ENCODE results near the gene POU4F3. TPM values are rescaled to one million over a fixed set of nuclear protein-coding genes. Genes with fewer than 3 reads are reported as not detected.

The POU4F3 gene
- total RNA-seq, 4 donors from 2014 or later, result not detected

- no peak for DNase-seq
- H3K9me3 ChIP-seq, result no peaks in the 10 kb centered on the region
- in situ Hi-C loops (cut with MboI; ENCODE audit: low sequenced_read_pairs in 4 of 4) (no loop called here), intact Hi-C loops (cut with DNase I; ENCODE audit: low total_unique reads) (no loop called here)
- H3K36me3 ChIP-seq, result no peaks in the 10 kb centered on the region
- no peaks in the 10 kb centered on the region for H3K4me1 ChIP-seq
- H3K27me3 ChIP-seq, result peaks cover 13 to 27% (median 20%) of the 10 kb centered on the region in 3 donors
- H3K4me3 ChIP-seq, result no peak overlapping the region
- ATAC-seq, result no peak
- no peak overlapping the region for H3K27ac ChIP-seq
- TF ChIP-seq POLR2A (IDR thresholded peaks at IDR 0.05), result no peak
- no peak for TF ChIP-seq CTCF (IDR thresholded peaks at IDR 0.05 in 4 of 5, conservative IDR thresholded peaks at IDR 0.05 in 1 of 5)
These were observed 8.9 kb upstream of the POU4F3 start for GRCh38 chr5:146329697-146330096.

- in situ Hi-C loops (cut with MboI; ENCODE audit: low sequenced_read_pairs in 4 of 4), result no loop called here
- Histone ChIP-seq H3K4me3 (no peak overlapping the region), H3K4me1 (no peaks in the 10 kb centered on the region), H3K9me3 (no peaks in the 10 kb centered on the region), H3K36me3 (no peaks in the 10 kb centered on the region), H3K27me3 (peaks cover 22 to 36% (median 29%) of the 10 kb centered on the region in 3 donors), H3K27ac (no peak overlapping the region)
- ATAC-seq, result no peak
- TF ChIP-seq POLR2A (IDR thresholded peaks at IDR 0.05), result no peak
- no peak for TF ChIP-seq CTCF (IDR thresholded peaks at IDR 0.05 in 4 of 5, conservative IDR thresholded peaks at IDR 0.05 in 1 of 5)
- intact Hi-C loops (cut with DNase I; ENCODE audit: low total_unique reads), result no loop called here
- DNase-seq, result no peak
These were observed 7.2 kb upstream of the POU4F3 start for GRCh38 chr5:146331423-146331822.

DNA sequence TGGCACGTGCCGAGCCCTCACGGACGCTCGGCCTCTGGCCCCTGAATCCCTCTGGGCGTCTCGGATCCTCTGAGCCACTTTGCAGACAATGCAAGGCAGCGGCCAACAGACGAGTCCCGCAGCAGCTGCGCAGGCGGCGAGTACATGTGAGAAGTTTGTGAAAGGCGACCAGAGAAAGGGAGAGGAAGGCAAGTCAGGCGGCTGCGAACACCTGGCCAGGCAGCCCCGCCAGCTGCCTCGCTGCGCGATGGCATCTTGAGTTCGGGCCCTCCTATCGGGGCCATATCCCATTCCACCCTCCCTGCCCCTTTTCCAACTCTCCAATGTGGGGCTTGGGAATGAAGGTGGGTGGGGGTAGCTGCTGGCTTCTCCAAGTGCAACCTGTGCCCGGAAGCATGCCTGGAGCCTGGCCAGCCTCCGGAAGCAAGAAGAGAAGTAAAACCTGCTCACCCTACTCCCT lies 4.5 kb upstream of the POU4F3 start:
- Histone ChIP-seq H3K27me3 (peaks cover 49 to 62% (median 55%) of the 10 kb centered on the region in 3 donors), H3K4me3 (no peak overlapping the region), H3K9me3 (no peaks in the 10 kb centered on the region), H3K36me3 (no peaks in the 10 kb centered on the region), H3K27ac (no peak overlapping the region), H3K4me1 (no peaks in the 10 kb centered on the region)
- intact Hi-C loops (cut with DNase I; ENCODE audit: low total_unique reads), result no loop called here
- no peak for DNase-seq
- ATAC-seq, result no peak
- in situ Hi-C loops (cut with MboI; ENCODE audit: low sequenced_read_pairs in 4 of 4), result no loop called here
- TF ChIP-seq POLR2A (IDR thresholded peaks at IDR 0.05) (no peak), CTCF (IDR thresholded peaks at IDR 0.05 in 4 of 5, conservative IDR thresholded peaks at IDR 0.05 in 1 of 5) (no peak)

- TF ChIP-seq CTCF (IDR thresholded peaks at IDR 0.05 in 4 of 5, conservative IDR thresholded peaks at IDR 0.05 in 1 of 5) (no peak), POLR2A (IDR thresholded peaks at IDR 0.05) (no peak)
- Histone ChIP-seq H3K27me3 (peaks cover 70 to 79% (median 76%) of the 10 kb centered on the region in 3 donors), H3K36me3 (no peaks in the 10 kb centered on the region), H3K4me3 (no peak overlapping the region), H3K4me1 (no peaks in the 10 kb centered on the region), H3K9me3 (no peaks in the 10 kb centered on the region), H3K27ac (no peak overlapping the region)
- in situ Hi-C loops (cut with MboI; ENCODE audit: low sequenced_read_pairs in 4 of 4), result no loop called here
- no peak for ATAC-seq
- intact Hi-C loops (cut with DNase I; ENCODE audit: low total_unique reads), result no loop called here
- no peak for DNase-seq
These were observed 2.4 kb upstream of the POU4F3 start for GRCh38 chr5:146336197-146336596.

DNA sequence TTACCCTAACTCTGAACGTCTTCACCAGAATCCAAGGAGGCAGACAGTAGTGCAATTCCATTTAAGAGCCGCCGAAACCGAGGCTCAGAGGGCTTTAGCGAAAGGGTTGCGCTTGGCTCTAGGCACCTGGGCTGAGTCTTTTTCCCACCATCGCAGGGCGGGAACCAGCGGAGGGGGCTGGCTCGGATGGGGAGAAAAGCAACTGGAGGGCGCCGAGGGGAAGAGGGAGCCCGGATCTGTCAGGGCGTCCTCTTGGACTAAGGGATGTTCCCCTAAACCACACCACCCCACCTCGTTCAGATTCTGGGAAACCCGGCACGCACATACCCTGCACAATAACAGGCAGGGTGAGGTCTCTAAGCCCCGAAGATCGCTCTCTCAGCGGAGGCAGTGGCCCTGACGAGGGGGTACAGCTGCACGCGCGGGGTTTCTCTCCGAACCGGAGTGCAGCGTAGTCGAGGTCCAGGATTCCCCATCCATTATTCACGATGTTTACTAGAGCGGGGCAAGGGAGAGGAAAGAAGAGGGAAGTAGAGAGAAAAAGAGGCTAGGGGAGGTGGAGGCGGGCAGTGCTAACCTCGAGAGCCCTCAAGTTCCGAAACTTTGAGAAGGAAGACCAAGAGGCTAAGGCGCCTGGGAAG lies 1.3 kb upstream of the POU4F3 start:
- TF ChIP-seq CTCF (IDR thresholded peaks at IDR 0.05 in 4 of 5, conservative IDR thresholded peaks at IDR 0.05 in 1 of 5) (no peak), POLR2A (IDR thresholded peaks at IDR 0.05) (no peak)
- Histone ChIP-seq H3K27me3 (peaks cover 82 to 88% (median 83%) of the 10 kb centered on the region in 3 donors), H3K4me1 (no peaks in the 10 kb centered on the region), H3K9me3 (no peaks in the 10 kb centered on the region), H3K27ac (no peak overlapping the region), H3K4me3 (no peak overlapping the region), H3K36me3 (no peaks in the 10 kb centered on the region)
- intact Hi-C loops (cut with DNase I; ENCODE audit: low total_unique reads), result no loop called here
- in situ Hi-C loops (cut with MboI; ENCODE audit: low sequenced_read_pairs in 4 of 4), result no loop called here
- no peak for DNase-seq
- ATAC-seq, result no peak

Measured in gastrocnemius medialis (tissue), 4 donors.